Stomach (tissue), 9 donors: ENCODE measurements around the gene HMGN4. TPM values are rescaled to one million over a fixed set of nuclear protein-coding genes. Genes with fewer than 3 reads are reported as not detected.

ENCODE experiments used
- DNase-seq, 2 donors: peaks; one replicate each; pipeline versions ENCODE4 v3.0.0 to v3.0.0-alpha.2; 2013 to 2019
- H3K27ac ChIP-seq, 5 donors: fragments of 200-600 bp in 4 of 5; sonication (generic) in 4 of 5; one replicate each; pipeline ENCODE4 v1.5.1; 2013 to 2019; ENCODE audit warnings: mild to moderate bottlenecking in 1 of 5, moderate library complexity in 1 of 5
- H3K27me3 ChIP-seq, 3 donors: fragments of 200-600 bp; sonication (generic); one replicate each; pipeline ENCODE4 v1.5.1; 2017 to 2019; ENCODE audit warnings: mixed run types in 1 of 3
- H3K36me3 ChIP-seq, 4 donors: fragments of 200-600 bp; sonication (generic); 1 replicate in 3 of 4; 2 replicates in 1 of 4; pipeline ENCODE4 v1.5.1; 2016 to 2019
- H3K4me1 ChIP-seq, 4 donors: fragments of 200-600 bp; sonication (generic); one replicate each; pipeline ENCODE4 v1.5.1; 2016 to 2019
- H3K4me3 ChIP-seq, 4 donors: fragments of 200-600 bp; sonication (generic) in 3 of 4; one replicate each; pipeline ENCODE4 v1.5.1; 2016 to 2019; ENCODE audit warnings: mild to moderate bottlenecking in 1 of 4
- H3K9me3 ChIP-seq, 4 donors: fragments of 200-600 bp; sonication (generic); one replicate each; pipeline ENCODE4 v1.5.1; 2016 to 2019
- EP300 ChIP-seq: sonication (generic); formaldehyde crosslinking; IDR thresholded peaks from one replicate; pipeline ENCODE4 v1.6.1; 2017; ENCODE audit warnings: antibody characterized with exemption
- POLR2A ChIP-seq, 4 donors: fragments of 450-650 bp; IDR thresholded peaks; one replicate each; pipeline ENCODE4 v1.6.1; 2016; ENCODE audit warnings: antibody characterized with exemption in 4 of 4, control low read depth in 2 of 4, mild to moderate bottlenecking in 1 of 4, moderate library complexity in 1 of 4
- POLR2AphosphoS5 ChIP-seq, 3 donors: sonication (generic); formaldehyde crosslinking; IDR thresholded peaks; one replicate each; pipeline ENCODE4 v1.6.1; 2016; ENCODE audit warnings: antibody characterized with exemption in 3 of 3
- WGBS, 5 donors: extraction: QIAGEN DNeasy Blood & Tissue Kit in 3 of 5; methylation state at CpG; one replicate each; pipeline versions ENCODE4 v1.1.5 to v1.1.7; 2013 to 2018; 5-methylcytosine and 5-hydroxymethylcytosine counted together
- intact Hi-C: fragments of 100-400 bp; cut with DNase I; formaldehyde crosslinking; loops from one replicate; pipeline ENCODE4 v1.15.1; 2023; ENCODE audit warnings: low total_unique reads
- polyA plus RNA-seq, 3 donors: library from polyadenylated mRNA; stranded (reverse); fragments of 200-250 nt; gene quantifications; one replicate each; pipeline ENCODE4 v1.2.3, GENCODE V29; 2013
- total RNA-seq, 5 donors: library from RNA; depleted of rRNA; stranded (reverse); fragments of >200 nt; gene quantifications; one replicate each; pipeline versions ENCODE4 v1.1.0 to v1.2.3, GENCODE V29; 2014 to 2016
- TF ChIP-seq, protein P1 (sequence below), 7 experiments: fragments of 450-650 bp in 4 of 7; fragments of 200-600 bp in 3 of 7; sonication (generic) in 3 of 7; IDR thresholded peaks; one replicate each; pipeline ENCODE4 v1.5.1; 2016 to 2019; ENCODE audit warnings: antibody characterized with exemption in 7 of 7, control low read depth in 2 of 7, mild to moderate bottlenecking in 1 of 7
- donor health status: healthy with polysubstance abuse.
- donor health status: Bipolar disorder and iron deficiency.
- donor health status: healthy.

The HMGN4 gene
- total and polyA plus RNA-seq, 8 donors, result 11.3 to 96.0 (median 37.7) TPM

DNA sequence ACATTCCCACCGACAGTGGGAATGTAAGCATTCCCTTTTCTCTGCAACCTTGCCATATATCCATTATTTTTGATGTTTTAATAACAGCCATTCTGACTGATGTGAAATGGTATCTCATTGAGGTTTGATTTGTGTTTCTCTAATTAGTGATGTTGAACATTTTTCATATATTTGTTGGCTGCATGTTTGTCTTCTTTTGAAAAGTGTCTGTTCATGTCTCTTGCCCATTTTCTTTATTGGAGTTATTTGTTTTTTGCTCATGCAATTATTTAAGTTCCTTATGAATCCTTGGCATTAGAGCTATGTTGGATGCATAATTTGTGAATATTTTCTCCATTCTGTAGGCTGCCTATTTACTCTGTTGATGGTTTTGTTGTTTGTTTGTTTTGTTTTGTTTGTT, 40.6 kb downstream of the HMGN4 start:
- 86 to 97% (median 94%) methylated on average over 1 of the region's 1 CpG for WGBS, 5 donors
- no peak for DNase-seq
- Histone ChIP-seq H3K9me3 (peaks cover 0 to 24% (median 15%) of the 10 kb centered on the region in 4 donors), H3K4me3 (no peak overlapping the region), H3K4me1 (peaks cover 0 to 18% (median 0%) of the 10 kb centered on the region in 4 donors), H3K27me3 (peaks cover 0 to 71% (median 22%) of the 10 kb centered on the region in 3 donors), H3K27ac (no peak overlapping the region), H3K36me3 (no peaks in the 10 kb centered on the region)
- intact Hi-C loops, result no loop called here
- no peak for TF ChIP-seq EP300
- TF ChIP-seq POLR2AphosphoS5 (IDR thresholded peaks at IDR 0.05), result no peak
- no peak for TF ChIP-seq POLR2A (IDR thresholded peaks at IDR 0.05)
- TF ChIP-seq, protein P1, sequence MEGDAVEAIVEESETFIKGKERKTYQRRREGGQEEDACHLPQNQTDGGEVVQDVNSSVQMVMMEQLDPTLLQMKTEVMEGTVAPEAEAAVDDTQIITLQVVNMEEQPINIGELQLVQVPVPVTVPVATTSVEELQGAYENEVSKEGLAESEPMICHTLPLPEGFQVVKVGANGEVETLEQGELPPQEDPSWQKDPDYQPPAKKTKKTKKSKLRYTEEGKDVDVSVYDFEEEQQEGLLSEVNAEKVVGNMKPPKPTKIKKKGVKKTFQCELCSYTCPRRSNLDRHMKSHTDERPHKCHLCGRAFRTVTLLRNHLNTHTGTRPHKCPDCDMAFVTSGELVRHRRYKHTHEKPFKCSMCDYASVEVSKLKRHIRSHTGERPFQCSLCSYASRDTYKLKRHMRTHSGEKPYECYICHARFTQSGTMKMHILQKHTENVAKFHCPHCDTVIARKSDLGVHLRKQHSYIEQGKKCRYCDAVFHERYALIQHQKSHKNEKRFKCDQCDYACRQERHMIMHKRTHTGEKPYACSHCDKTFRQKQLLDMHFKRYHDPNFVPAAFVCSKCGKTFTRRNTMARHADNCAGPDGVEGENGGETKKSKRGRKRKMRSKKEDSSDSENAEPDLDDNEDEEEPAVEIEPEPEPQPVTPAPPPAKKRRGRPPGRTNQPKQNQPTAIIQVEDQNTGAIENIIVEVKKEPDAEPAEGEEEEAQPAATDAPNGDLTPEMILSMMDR (IDR thresholded peaks at IDR 0.05), result no peak

DNA sequence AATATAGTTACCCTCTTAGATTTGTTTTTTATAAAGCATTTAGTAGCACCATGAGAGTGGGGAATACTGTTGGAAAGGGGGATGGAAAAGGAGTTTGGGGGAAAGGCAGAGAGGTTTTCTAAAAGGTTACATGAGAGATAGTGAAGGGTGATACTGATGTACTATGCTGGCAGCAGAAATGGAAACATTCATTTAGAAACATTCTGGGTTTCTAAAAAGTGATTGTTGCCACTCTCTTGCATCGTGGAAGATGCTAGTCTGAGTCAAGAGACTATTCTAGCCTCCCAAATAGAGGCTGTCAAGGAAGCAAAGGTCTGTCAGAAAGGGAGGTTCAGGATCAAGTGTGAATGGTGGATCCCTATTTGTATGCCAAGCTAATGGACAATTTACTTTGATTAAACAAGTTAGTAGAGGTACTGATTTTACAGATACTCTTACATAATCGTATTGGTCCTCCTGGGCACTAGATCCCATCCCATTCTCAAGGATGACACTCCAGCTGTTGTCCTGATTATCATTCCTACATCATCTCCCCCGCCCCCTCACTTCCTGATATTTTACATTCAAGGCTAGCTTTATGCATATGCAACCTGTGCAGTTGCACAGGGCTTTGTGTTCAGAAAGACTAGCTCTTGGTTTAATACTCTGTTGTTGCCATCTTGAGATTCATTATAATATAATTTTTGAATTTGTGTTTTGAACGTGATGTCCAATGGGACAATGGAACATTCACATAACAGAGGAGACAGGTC, 43.2 kb downstream of the HMGN4 start:
- WGBS, 5 donors, result 56 to 75% (median 66%) methylated on average over 4 of the region's 4 CpGs
- Histone ChIP-seq H3K4me1 (peaks cover 0 to 16% (median 0%) of the 10 kb centered on the region in 4 donors), H3K36me3 (no peaks in the 10 kb centered on the region), H3K4me3 (no peak overlapping the region), H3K27ac (no peak overlapping the region), H3K27me3 (peaks cover 0 to 89% (median 31%) of the 10 kb centered on the region in 3 donors), H3K9me3 (peaks cover 0 to 24% (median 15%) of the 10 kb centered on the region in 4 donors)
- no peak for DNase-seq
- intact Hi-C loops, result no loop called here
- no peak for TF ChIP-seq POLR2A (IDR thresholded peaks at IDR 0.05)
- TF ChIP-seq, protein P1 (IDR thresholded peaks at IDR 0.05), result no peak
- TF ChIP-seq EP300, result no peak
- no peak for TF ChIP-seq POLR2AphosphoS5 (IDR thresholded peaks at IDR 0.05)

DNA sequence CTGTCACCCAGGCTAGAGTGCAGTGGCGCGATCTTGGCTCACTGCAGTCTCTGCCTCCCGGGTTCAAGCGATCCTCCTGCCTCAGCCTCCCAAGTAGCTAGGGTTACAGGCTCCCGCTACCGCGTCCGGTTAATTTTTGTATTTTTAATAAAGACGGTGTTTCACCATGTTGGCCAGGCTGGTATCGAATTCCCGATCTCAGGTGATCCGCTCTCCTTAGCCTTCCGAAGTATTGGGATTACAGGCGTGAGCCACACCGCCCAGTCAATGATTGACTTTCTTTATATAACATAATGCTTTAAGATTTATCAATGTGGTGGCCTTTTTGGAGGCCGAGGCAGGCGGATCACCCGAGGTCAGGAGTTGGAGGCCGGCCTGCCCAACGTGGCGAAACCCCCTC, 50.8 kb downstream of the HMGN4 start:
- 90 to 93% (median 92%) methylated on average over 21 of the region's 21 CpGs for WGBS, 5 donors
- no peak overlapping the region for H3K4me3 ChIP-seq
- no peaks in the 10 kb centered on the region for H3K36me3 ChIP-seq
- H3K9me3 ChIP-seq, result no peaks in the 10 kb centered on the region
- TF ChIP-seq POLR2AphosphoS5 (IDR thresholded peaks at IDR 0.05) (no peak), EP300 (no peak), POLR2A (IDR thresholded peaks at IDR 0.05) (no peak)
- TF ChIP-seq, protein P1 (IDR thresholded peaks at IDR 0.05), result no peak
- no peaks in the 10 kb centered on the region for H3K4me1 ChIP-seq
- H3K27me3 ChIP-seq, result peaks cover 0 to 89% (median 26%) of the 10 kb centered on the region in 3 donors
- DNase-seq, result no peak
- intact Hi-C loops, result no loop called here
- no peak overlapping the region for H3K27ac ChIP-seq

DNA sequence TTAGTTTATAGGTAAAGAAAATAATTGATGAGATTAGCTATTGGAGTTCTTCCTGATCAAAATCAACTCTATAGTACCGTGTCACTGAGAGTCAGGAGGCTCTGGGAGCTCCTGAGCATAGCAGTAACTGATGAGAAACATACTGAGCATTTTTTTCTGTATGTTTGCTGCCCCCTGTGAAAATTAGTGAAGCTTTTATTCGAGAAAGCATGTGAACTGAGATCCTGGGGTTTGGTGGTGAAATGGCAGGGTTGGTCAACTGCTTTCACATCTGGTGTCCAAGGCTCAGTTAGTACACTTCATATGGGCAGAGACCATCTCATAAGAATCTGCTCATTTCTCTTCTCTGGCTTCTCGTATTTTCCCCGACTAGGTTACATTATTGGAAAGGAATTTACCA, 54.5 kb downstream of the HMGN4 start:
- Histone ChIP-seq H3K4me1 (peaks cover 4 to 22% (median 14%) of the 10 kb centered on the region in 4 donors), H3K27me3 (peaks cover 0 to 68% (median 17%) of the 10 kb centered on the region in 3 donors), H3K27ac (no peak overlapping the region), H3K36me3 (no peaks in the 10 kb centered on the region), H3K4me3 (no peak overlapping the region), H3K9me3 (no peaks in the 10 kb centered on the region)
- WGBS, 5 donors, result 52 to 62% (median 55%) methylated on average over 4 of the region's 4 CpGs
- intact Hi-C loops, result loop anchor here (10.0 kb wide), 1 partner anchor 248 kb away; no protein-coding TSS in a partner anchor
- no peak for DNase-seq
- no peak for TF ChIP-seq POLR2AphosphoS5 (IDR thresholded peaks at IDR 0.05)
- TF ChIP-seq POLR2A (IDR thresholded peaks at IDR 0.05), result no peak
- TF ChIP-seq, protein P1 (IDR thresholded peaks at IDR 0.05), result no peak
- no peak for TF ChIP-seq EP300
